Central memory CD8-positive, alpha-beta T cell (primary cell): Measurements from ENCODE around the gene SPR.
"Not testable (repeated sequence)": the region's sequence is repeated elsewhere in the genome, so short reads cannot be mapped to it uniquely, and the experiment has no call there.

Source experiments
- ATAC-seq: fragments of 150-1000 bp; cut with Tn5 transposase; replicated peaks from 2 replicates; pipeline ENCODE4 v1.10.0; 2022; ENCODE audit warnings: mild to moderate bottlenecking, moderate FRiP score, moderate number of reproducible peaks; ENCODE audit not compliant: poor library complexity, severe bottlenecking; ENCODE audit errors: extremely low read depth
- DNase-seq, 2 donors: peaks; one replicate each; pipeline ENCODE4 v3.0.0; 2021; ENCODE audit warnings: low spot score in 2 of 2
- H3K27ac Mint-ChIP-seq: one replicate; pipeline ENCODE4 v1.8.0; 2022; ENCODE audit warnings: low read depth, mild to moderate bottlenecking, moderate library complexity, mixed read lengths
- H3K27me3 Mint-ChIP-seq: one replicate; pipeline ENCODE4 v1.8.0; 2022; ENCODE audit warnings: mixed read lengths
- H3K36me3 Mint-ChIP-seq: one replicate; pipeline ENCODE4 v1.8.0; 2022; ENCODE audit warnings: mild to moderate bottlenecking, moderate library complexity, mixed read lengths; ENCODE audit not compliant: insufficient read depth
- H3K4me1 Mint-ChIP-seq: one replicate; pipeline ENCODE4 v1.8.0; 2022; ENCODE audit warnings: mixed read lengths
- H3K4me3 Mint-ChIP-seq: one replicate; pipeline ENCODE4 v1.8.0; 2022; ENCODE audit warnings: mild to moderate bottlenecking, moderate library complexity, mixed read lengths
- H3K9me3 Mint-ChIP-seq: one replicate; pipeline ENCODE4 v1.8.0; 2022; ENCODE audit warnings: mixed read lengths

SPR gene

DNA sequence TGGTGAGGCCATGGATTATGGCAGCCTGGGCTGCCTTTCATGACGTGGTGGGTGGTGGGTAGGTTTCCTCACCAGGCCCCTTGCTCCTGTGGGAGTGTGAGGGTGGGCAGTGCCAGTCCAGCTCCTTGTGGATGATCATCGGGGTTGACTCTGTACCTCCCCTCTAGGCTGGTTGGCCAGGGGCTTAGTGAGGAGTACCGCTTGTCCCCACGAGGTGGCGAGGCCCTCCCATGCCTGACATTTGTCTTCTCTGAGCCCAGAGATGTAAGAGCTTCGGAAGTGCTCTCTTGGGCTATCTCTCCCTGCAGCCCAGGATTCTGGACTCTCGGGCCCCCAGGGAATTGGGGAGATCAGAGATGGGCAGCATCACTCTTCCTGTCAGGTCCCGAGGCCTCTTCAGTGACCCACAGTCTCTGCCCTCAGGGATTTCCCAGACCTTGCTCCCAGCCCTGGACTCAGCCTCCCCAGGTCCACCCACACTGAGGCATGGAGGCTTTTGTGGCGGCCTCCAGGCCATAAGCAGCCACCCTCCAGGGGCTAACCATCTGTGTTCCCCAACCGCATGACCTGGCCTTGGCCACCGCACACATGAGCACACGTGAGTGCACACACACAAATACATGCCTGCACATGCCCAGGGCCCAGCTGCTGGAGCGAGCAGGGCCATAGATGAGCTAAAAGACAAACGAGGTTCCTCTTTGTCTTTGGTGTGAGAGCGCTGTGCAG is 6.5 kb downstream of the SPR start:
- peaks cover 2% of the 10 kb centered on the region for H3K36me3 Mint-ChIP-seq
- no peak overlapping the region for H3K27ac Mint-ChIP-seq
- H3K9me3 Mint-ChIP-seq, result no peaks in the 10 kb centered on the region
- H3K4me1 Mint-ChIP-seq, result peaks cover 7% of the 10 kb centered on the region
- no peak overlapping the region for H3K4me3 Mint-ChIP-seq
- peaks cover 88% of the 10 kb centered on the region for H3K27me3 Mint-ChIP-seq
- DNase-seq (no peak), ATAC-seq (no peak)

DNA sequence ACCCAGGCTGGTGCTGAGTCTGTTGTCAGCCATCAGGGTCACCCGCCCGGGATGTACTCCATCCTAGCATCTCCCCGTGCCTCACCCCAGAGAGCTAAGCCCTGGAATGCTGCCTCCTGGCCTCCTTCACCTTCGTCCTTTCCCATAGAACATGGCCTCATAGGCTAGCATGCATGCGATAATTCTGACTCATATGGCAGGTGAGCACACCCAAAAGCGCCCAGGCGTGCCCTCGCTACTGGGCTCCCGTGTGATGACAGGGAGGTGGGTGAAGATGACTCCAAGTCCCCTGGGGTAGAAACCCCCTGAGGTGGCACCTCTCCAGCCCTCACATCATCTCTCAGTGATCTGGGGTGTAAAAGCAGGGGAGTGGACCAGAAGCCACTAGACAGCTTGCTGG is 7.3 kb downstream of the SPR start:
- Mint-ChIP-seq H3K27ac (no peak overlapping the region), H3K9me3 (no peaks in the 10 kb centered on the region), H3K4me1 (peaks cover 7% of the 10 kb centered on the region), H3K27me3 (peaks cover 81% of the 10 kb centered on the region), H3K4me3 (no peak overlapping the region), H3K36me3 (peaks cover 2% of the 10 kb centered on the region)
- no peak for ATAC-seq
- no peak for DNase-seq

DNA sequence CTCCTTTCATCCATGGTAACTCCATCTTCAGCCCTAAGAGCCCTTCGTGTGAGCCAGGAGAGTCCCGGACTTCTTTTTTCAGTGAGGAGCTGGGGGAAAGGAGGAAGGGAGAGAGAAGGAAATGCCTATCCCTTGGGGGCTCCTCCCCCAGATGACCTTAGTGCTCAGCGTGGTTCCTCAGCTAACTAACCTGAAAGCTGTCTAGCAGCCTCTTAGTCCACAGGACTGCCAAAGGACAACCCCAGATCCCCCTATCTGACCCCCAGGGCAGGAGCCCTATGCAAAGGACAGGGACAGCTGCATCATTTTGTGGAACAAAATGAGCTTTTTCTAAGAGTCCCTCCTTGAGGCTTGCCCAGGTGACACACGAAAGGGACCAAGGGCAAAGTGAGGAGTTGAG is 7.9 kb downstream of the SPR start:
- Mint-ChIP-seq H3K27me3 (peaks cover 74% of the 10 kb centered on the region), H3K4me3 (no peak overlapping the region), H3K4me1 (peaks cover 7% of the 10 kb centered on the region), H3K27ac (no peak overlapping the region), H3K36me3 (peaks cover 2% of the 10 kb centered on the region), H3K9me3 (no peaks in the 10 kb centered on the region)
- DNase-seq (no peak), ATAC-seq (no peak)

DNA sequence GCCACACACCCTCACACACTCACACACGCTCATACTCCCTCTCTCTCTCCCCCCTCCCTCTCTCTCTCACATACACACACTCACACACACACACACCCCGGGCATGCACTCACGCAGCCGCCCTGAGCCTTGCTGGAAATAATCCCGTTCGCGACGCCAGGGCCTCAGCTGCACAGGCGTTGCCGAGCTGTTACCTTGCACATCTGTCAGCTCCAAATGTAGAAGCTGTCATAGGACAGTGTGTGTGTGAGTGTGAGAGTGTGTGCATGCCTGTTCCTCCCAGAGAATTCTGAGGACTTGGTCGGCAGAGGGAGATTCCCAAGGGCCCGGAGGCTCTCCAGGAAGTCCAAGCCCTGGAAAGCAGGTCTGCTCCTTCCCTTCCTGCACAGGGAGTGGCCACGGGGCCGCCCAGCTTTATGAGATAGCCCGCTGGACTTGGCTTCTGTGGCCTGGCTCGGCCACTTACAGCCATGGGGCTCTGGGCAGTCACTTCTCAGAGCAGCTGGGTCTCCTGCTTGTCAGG is 8.6 kb downstream of the SPR start:
- Mint-ChIP-seq H3K4me1 (peaks cover 7% of the 10 kb centered on the region), H3K4me3 (no peak overlapping the region), H3K27me3 (peaks cover 72% of the 10 kb centered on the region), H3K36me3 (peaks cover 2% of the 10 kb centered on the region), H3K27ac (no peak overlapping the region), H3K9me3 (no peaks in the 10 kb centered on the region)
- no peak for ATAC-seq
- no peak for DNase-seq

DNA sequence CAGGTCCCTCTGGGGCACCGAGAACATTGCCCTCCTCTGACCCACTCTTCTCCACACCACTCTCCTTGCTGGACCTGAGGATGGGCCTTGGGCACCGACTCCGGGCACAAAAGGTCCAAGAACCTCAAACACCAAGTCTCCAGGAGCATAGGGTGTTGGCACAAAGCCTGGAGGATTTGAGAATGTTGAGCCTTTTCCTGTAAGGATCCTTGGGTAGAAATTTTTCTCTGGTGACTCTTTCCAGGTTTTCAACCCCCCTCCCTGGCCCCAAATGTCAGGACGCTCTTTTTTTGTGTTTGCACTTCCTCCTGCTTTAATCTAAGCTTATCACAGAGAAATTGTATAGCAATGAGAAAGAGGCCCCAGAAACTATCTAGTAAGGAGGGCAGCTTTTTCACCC is 9.2 kb downstream of the SPR start:
- peaks cover 72% of the 10 kb centered on the region for H3K27me3 Mint-ChIP-seq
- peaks cover 2% of the 10 kb centered on the region for H3K36me3 Mint-ChIP-seq
- ATAC-seq (no peak), DNase-seq (no peak)
- H3K4me3 Mint-ChIP-seq, result no peak overlapping the region
- no peaks in the 10 kb centered on the region for H3K9me3 Mint-ChIP-seq
- H3K4me1 Mint-ChIP-seq, result peaks cover 7% of the 10 kb centered on the region
- H3K27ac Mint-ChIP-seq, result no peak overlapping the region

DNA sequence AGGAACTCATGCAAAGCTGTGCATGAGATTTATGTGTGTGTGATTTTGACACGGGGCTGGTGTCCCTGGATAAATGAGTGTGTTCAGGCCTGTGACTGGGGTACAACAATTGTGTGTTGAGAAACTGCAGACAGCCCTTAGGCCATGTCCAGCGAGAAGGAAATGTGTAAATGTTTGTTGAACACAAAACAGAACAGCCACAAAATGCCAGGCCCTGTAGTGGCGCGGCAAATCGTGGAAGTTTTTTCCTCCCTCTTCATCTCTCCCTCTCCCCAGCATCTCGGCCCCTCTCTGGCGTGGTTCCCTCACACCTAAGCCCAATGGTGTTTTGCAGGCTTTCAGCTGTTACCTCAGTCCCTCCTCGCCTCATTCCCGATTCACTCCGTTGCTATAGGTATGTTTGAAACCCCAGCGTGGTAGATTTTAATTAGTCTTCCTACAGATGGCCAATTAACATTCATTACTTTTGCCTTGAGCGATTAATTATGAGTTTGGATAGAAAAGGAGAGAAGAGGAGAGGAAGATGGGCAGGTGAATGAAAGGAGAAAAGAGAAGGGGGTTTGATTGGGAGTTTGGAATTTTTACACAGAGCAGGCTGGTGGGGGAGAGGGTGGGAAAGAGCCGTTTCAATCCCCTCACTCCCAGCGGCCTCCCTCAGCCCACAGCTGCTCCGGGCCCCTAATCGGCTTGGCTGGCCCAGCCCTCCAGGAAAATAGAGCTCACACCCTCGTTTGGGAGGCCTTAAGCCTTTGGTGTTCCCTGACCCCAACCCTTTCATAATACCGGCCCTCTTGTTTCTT is 10.8 kb downstream of the SPR start:
- Mint-ChIP-seq H3K9me3 (no peaks in the 10 kb centered on the region), H3K27me3 (peaks cover 74% of the 10 kb centered on the region), H3K4me1 (peaks cover 7% of the 10 kb centered on the region), H3K27ac (no peak overlapping the region), H3K36me3 (peaks cover 2% of the 10 kb centered on the region), H3K4me3 (no peak overlapping the region)
- DNase-seq (no peak), ATAC-seq (no peak)

DNA sequence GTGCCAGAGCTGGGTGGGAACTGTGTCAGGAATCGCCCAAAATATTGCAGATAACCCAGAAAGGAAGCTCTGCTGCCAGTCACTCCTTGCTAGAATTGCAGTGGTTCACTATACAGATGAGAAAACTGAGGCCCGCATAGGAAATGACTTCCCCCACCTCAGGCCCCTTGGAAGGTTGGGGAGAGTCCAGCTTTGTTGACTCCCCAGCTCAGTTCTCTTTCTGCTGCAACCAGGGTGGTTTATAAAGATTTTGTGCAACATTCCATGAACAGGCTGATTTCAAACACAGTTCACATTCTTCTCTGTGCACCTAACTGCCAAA is 11.3 kb downstream of the SPR start:
- Mint-ChIP-seq H3K4me3 (no peak overlapping the region), H3K36me3 (peaks cover 2% of the 10 kb centered on the region), H3K27me3 (peaks cover 76% of the 10 kb centered on the region), H3K9me3 (no peaks in the 10 kb centered on the region), H3K4me1 (peaks cover 7% of the 10 kb centered on the region), H3K27ac (no peak overlapping the region)
- DNase-seq (no peak), ATAC-seq (no peak)

DNA sequence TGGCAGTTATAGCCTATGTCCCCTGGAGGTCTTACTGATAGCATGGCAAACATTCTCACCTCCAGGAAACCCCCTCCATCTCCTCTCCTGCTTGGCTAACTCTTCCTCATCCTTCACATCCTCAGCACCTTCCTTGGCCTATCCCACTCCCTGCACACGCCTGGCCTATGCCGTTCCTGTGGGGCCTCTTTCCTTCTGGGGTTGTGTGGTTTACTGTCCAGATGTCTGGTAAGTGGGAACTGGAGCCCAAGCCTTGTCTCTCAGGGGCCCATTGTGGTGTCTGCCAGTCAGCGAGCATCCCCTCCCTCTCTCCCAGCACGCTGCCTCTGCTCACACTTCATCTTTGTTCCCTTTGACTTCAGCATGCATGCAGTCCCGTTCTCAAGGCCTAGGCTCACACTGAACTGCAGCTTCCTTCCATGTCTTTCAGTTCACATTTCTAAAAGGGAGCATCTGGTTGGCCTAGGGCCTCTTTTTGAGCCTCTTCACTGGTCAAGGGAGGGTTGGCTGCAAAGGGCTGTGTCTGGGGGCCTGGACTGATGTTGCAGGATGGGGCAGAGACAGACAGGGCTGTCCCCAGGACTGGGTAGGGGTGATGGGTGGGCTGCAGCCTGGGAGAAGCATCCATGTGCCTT is 13.1 kb downstream of the SPR start:
- no peak for DNase-seq
- Mint-ChIP-seq H3K4me1 (peaks cover 6% of the 10 kb centered on the region), H3K27me3 (peaks cover 66% of the 10 kb centered on the region), H3K27ac (no peak overlapping the region), H3K4me3 (no peak overlapping the region), H3K36me3 (peaks cover 2% of the 10 kb centered on the region), H3K9me3 (no peaks in the 10 kb centered on the region)
- ATAC-seq, result no peak

DNA sequence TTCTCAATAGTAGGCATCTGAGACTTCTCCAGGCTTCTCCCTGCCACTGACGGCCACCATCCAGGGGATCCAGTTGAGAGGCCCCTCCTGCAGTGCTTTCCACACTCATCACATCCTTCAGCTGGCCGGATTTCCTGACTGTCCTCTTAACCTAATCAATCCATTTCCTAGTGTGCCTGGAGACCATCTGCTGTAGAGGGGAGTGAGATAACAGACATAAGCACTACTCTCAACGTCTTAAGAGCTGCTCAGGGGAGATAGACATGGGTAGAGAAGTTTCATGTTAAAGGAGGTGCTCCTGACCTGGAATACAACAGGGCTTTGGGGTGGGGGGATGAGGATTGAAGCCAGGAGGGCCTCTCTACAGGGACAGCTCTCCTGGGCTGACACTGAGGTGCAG is 14.2 kb downstream of the SPR start:
- H3K4me3 Mint-ChIP-seq, result no peak overlapping the region
- no peak for ATAC-seq

DNA sequence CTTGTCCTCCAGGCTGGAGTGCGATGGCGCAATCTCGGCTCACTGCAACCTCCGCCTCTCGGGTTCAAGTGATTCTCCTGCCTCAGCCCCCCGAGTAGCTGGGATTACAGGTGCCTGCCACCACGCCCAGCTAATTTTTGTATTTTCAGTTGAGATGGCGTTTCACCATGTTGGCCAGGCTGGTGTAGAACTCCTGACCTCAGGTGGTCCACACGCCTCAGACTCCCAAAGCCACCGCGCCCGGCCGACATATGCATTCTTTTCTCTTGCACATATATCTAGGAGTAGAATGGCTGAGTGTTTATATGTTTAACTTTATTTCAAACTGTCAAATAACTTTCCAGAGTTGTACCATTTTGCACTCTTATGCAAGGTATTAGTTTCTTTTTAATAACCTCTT is 20.2 kb downstream of the SPR start:
- H3K4me1 Mint-ChIP-seq, DNase-seq, ATAC-seq, H3K27ac Mint-ChIP-seq, H3K9me3 Mint-ChIP-seq, H3K4me3 Mint-ChIP-seq, H3K36me3 Mint-ChIP-seq: not testable (repeated sequence)
- peaks cover 84% of the 10 kb centered on the region for H3K27me3 Mint-ChIP-seq

More for the DNA sequence above, 14.2 kb downstream of the SPR start:
- Mint-ChIP-seq H3K36me3 (peaks cover 2% of the 10 kb centered on the region), H3K9me3 (no peaks in the 10 kb centered on the region), H3K27ac (no peak overlapping the region), H3K27me3 (peaks cover 66% of the 10 kb centered on the region), H3K4me1 (no peaks in the 10 kb centered on the region)
- DNase-seq, result no peak

DNA sequence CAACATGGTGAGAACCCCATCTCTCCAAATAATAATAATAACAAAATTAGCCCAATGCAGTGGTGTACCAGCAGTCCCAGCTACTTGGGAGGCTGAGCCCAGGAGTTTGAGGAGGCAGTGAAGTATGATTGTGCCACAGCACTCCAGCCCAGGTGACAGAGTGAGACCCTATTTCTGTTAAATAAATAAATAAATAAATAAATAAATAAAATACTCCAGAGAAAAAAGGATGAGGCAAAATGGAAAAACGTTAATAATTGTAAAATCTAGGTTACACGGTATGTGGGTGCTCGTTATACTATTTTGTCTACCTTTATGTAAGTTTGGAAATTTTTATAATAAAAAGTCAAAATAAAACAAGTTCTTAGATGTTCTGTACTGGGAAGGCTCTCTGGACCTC is 21.5 kb downstream of the SPR start:
- Mint-ChIP-seq H3K36me3 (no peaks in the 10 kb centered on the region), H3K27ac (no peak overlapping the region), H3K27me3 (peaks cover 86% of the 10 kb centered on the region), H3K9me3 (no peaks in the 10 kb centered on the region), H3K4me1 (peaks cover 7% of the 10 kb centered on the region), H3K4me3 (no peak overlapping the region)
- ATAC-seq (no peak), DNase-seq (no peak)

DNA sequence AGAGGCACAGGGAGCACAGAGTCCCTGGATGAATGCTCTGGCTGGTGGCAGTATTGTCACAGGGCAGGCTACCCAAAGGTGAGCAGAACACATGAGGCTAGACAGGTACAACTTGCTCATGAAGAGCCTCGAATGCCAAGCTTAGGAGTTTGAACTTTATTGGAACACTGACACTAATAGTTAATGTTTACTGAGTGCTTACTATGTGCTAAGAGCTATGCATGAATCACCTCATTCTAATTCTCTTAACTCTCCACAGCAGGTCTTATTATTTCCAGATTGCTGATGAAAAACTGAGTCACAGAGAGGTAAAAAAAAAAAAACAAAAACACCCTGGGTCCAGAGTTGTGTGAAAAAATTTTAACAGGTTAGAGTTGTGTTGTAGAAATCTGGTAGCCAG is 24.0 kb downstream of the SPR start:
- Mint-ChIP-seq H3K4me1 (peaks cover 26% of the 10 kb centered on the region), H3K27me3 (peaks cover 92% of the 10 kb centered on the region), H3K9me3 (no peaks in the 10 kb centered on the region), H3K36me3 (no peaks in the 10 kb centered on the region), H3K4me3 (no peak overlapping the region), H3K27ac (no peak overlapping the region)
- ATAC-seq, result no peak
- no peak for DNase-seq
